ENCODE data around the gene ADARB2.

ADARB2 gene

GRCh38 chr10:1208366-1209311 lies 528.7 kb downstream of the ADARB2 start:
- DNase-seq: no peak

GRCh38 chr10:1206601-1207000 lies 530.7 kb downstream of the ADARB2 start:
- DNase-seq: no peak

DNA sequence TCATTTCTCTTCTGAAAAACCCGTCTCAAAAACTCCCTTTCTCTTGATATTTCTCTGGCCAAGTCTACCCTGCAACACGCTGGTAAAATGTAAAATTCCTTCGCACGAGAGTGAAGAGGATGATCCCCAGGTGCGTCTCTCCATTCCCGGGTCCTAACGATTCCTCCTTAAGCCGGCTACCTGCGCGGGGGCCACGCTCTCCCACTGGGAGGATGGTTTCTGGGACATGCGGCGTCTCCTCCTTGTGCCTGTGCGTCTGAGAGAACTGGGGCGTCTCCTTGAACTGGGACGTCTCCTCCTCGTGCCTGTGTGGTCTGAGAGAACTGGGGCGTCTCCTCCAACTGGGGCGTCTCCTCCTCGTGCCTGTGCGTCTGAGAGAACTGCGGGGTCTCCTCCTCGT lies 531.2 kb downstream of the ADARB2 start:
- DNase-seq: no peak

DNA sequence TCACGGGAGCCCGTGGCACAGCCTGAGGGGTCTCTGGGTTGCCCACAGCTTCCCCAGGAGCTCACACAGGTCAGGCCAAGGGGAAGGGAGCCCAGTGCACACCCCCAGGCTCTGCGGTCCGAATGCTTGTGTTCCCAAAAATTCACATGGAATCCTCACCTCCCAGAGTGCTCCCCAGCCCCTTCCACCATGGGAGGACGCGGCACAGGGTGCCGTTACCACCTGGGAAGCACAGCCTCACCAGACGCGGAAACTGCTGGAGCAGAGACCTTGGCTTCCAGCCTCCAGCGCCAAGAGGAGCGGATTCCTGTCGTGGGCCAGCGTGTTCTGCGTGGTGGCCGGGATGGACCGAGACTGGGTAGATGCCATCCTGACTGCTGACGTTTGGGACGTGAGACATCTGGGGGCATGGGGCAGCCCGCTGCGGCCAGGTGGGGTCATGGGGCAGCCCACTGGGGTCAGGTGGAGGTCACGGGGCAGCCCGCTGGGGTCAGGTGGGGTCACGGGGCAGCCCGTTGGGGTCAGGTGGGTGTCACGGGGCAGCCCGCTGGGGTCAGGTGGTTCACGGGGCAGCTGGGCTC lies 531.8 kb downstream of the ADARB2 start:
- no peak for DNase-seq

DNA sequence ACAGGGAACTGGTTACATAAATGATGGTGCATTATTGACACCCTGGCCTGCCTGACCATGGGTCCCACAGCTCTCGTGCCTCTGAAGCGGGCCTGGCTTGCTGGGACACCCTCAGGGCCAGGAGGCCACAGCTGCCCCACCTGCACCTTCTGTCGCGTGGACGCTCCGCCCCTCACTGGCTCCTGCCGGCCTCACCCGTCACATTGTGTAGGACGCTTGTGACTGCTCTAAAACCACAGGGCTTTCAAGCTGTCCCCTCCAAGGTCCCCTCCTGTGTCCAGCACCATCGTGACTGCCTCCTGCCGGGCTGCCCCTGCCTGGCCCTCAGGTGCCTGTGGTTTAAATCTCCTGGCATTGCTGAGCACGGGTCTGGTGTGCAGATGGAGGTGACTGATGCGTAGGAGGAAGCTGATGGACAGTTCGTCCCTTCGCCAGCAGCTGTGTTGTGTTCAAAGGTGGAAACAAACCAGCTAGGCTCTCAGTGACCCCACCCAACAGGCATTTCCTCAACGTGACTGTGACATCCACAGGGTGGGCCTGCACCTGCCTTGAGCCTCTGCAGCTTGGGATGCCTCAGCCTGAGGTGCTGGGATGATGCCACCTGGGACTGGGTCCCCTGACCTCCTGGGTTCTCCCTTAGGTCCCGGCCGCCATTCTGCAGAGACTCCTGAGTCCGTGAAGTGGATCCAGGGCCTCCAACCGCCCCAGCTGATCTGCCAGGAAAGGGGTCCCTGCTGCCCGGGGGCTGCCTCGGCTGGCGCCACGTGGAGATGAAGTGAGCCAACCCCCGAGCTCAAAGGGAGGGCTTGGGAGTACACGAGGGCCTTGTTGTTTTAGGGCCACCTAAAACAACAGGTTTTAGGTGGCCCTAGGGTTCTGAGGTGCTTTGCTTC lies 532.6 kb downstream of the ADARB2 start:
- no peak for DNase-seq

GRCh38 chr10:1203704-1204103 lies 533.6 kb downstream of the ADARB2 start:
- DNase-seq: no peak

DNA sequence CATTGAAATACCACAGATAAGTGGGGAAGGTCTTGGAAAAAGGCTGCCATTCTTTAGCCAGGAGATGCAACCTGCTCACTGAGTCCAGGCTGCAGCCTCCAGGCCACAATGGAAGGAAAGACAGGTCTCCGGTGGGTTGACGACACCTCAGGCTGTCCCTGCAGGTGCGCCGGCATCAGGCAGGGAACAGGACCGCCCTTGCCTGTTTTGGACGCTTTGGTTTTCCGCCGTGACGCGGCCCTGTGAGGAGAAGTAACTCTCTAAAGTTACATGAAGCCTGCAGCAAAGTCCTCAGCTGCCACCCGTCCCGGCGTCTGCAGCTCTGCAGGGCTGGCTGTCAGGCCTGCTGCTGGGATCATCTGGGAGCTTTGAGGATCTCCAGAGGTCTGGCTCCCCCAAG lies 534.1 kb downstream of the ADARB2 start:
- no peak for DNase-seq

DNA sequence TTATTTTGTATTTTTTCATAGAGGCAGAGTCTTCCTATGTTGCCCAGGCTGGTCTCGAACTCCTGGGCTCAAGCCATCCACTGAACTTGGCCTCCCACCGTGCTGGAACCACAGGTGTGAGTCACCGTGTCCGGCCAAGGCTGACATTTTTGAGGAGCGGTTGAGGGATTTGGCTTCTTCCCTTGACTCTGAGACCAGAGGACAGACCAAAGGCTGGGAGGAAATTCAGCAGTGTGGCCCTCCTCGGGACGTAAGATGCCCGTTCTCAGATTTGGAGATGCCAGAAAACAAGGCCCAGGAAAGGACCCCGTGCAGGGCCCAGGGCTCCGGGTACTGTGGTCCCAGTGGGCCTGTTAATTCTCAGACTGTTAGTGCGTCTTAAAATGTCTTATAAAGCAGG lies 535.0 kb downstream of the ADARB2 start:
- no peak for DNase-seq

- DNase-seq: no peak
Observed at GRCh38 chr10:1200866-1201807, 536.2 kb downstream of the ADARB2 start.

- no peak for DNase-seq
Observed at GRCh38 chr10:1199897-1200721, 537.2 kb downstream of the ADARB2 start.

DNA sequence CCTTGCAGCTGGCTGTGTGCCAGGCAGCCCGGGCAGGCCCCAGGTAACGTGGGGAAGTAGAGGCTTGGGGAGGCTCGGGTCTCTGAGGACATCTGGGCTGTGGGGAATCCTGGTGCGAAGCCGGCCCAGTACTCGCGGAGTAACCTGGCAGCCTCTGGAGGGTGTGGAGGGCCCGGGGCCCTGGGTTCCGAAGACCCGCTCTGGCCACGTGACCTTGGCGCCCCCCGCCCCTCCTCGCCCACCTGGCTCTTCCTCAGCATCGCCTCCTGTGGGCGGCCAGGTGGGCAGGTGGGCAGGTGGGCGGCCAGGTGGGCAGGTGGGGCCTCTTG lies 538.0 kb downstream of the ADARB2 start:
- DNase-seq: no peak

- no peak for DNase-seq
Observed at GRCh38 chr10:1198453-1199344, 538.6 kb downstream of the ADARB2 start.

DNA sequence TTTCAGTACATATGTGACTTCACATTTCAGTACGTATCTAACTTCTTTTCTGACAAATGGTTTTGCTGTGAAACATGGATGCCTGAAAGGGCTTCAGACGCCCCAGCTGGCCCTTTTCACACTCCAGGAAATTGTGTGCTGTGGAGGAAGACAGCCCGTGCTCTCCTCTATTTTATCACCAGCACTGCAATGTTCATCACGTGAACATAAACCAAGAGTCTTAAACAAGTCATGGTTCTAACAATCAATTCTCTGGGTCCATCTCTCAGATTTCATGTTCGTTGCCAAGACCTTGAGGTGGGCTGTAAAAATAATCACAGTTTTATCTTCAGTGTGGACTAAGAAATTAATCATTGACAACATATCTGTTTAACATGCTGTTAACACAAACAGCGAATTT lies 539.9 kb downstream of the ADARB2 start:
- no peak for DNase-seq

DNA sequence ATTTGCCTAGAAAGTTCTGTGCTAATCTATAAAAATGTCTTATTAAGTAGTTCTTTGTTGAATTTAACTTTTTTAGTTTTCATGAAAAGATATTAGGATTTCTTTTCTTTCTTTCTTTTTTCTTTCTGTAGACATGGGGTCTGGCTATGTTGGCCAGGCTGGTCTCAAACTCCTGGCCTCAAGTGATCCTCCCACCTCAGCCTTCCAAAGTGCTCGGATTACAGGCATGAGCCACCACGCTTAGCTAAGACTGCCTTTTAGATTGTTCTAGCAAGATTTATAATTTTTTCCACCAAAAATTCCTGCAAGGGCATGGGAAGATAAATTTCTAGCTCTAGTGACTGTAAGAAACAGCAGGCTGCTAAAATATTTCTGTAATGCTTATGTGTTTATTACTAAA lies 540.7 kb downstream of the ADARB2 start:
- no peak for DNase-seq

DNA sequence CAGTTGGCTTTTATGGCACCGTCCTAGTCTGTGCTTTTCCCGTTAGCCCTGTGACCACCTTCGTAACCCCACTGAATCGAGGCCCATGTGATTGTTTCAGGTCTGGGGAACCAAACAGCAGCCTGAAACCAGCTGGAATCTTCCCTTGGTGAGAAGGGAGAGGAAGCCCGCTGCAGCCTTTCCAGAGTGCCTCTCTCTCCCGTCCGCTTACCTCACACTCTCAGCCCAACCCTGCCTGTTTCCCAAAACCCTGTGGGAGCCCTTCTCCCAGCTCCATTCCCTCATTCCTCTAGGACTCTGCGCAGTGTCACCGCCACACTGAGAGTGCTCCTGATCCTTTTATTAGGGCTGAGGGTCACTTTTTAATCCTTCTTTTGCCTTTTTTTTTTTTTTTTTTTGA lies 541.5 kb downstream of the ADARB2 start:
- no peak for DNase-seq

DNA sequence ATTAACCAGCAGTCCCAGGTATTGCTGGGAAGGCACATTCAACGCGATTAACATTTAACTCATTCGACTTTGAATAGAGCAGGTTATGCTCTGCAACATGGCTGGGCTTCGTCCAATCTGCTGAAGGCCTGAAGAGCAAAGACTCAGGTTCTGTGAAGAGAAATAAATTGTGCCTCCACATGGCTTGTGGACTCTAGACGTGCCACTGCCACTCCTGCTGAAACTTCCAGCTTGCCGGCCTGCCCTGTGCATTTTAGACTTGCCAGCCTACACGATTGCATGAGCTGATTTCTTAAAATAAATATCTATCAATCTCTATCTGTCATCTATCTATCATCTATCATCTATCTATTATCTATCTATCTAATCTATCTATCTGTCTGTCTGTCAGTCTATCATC lies 543.2 kb downstream of the ADARB2 start:
- DNase-seq: no peak

DNA sequence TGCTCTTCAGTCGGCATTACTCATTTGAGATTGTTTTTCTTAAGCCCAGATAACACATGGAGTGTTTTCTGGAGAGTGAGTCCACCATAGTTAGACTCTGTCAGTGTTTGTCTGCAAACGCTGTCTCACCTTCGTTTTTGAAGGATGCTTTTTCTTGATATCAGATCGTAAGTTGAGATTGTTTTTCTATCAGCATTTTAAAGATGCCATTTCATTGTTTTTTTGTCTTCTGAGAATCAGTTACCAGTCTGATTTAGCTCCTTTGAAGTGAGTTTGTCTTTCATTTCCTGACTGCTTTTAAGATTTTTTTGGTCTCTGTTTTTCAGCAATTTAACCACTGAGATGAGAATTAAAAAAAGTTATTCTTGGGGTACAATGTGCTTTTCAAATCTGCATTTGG lies 543.8 kb downstream of the ADARB2 start:
- no peak for DNase-seq

- DNase-seq: no peak
Observed at GRCh38 chr10:1191752-1192151, 545.6 kb downstream of the ADARB2 start.

GRCh38 chr10:1190791-1191490 lies 546.4 kb downstream of the ADARB2 start:
- no peak for DNase-seq

GRCh38 chr10:1190052-1190395 lies 547.3 kb downstream of the ADARB2 start:
- DNase-seq: no peak
